Transverse colon (tissue), 4 donors: ENCODE data around the gene DDX46. TPM values are rescaled to one million over a fixed set of nuclear protein-coding genes. Genes with fewer than 3 reads are reported as not detected.
"Not testable (repeated sequence)": the region's sequence is repeated elsewhere in the genome, so short reads cannot be mapped to it uniquely, and the experiment has no call there.

ENCODE experiments used
- DNase-seq: peaks from one replicate; pipeline ENCODE4 v3.0.0-alpha.2; 2019
- H3K27ac ChIP-seq, 4 donors: fragments of 200-600 bp; sonication (generic); 2 replicates each; pipeline ENCODE4 v1.5.1; 2016 to 2018; ENCODE audit warnings: inconsistent platforms in 4 of 4
- H3K27me3 ChIP-seq: fragments of 200-600 bp; sonication (generic); 2 replicates; pipeline ENCODE4 v1.5.1; 2017; ENCODE audit warnings: inconsistent platforms
- H3K36me3 ChIP-seq, 4 donors: fragments of 200-600 bp; sonication (generic); 2 replicates each; pipeline ENCODE4 v1.5.1; 2017 to 2019; ENCODE audit warnings: inconsistent platforms in 4 of 4
- H3K4me1 ChIP-seq, 4 donors: fragments of 200-600 bp; sonication (generic); 2 replicates each; pipeline ENCODE4 v1.5.1; 2017 to 2020; ENCODE audit warnings: inconsistent platforms in 4 of 4
- H3K4me3 ChIP-seq, 4 donors: fragments of 200-600 bp; sonication (generic); 1 replicate in 1 of 4; 2 replicates in 3 of 4; pipeline versions ENCODE4 v1.5.1 to v1.6.1; 2017 to 2019; ENCODE audit warnings: inconsistent platforms in 4 of 4
- H3K9me3 ChIP-seq, 2 donors: fragments of 200-600 bp; sonication (generic); 2 replicates each; pipeline ENCODE4 v1.5.1; 2017 to 2019; ENCODE audit warnings: inconsistent platforms in 2 of 2
- EP300 ChIP-seq: sonication (generic); formaldehyde crosslinking; IDR thresholded peaks from one replicate; pipeline ENCODE4 v1.6.1; 2017; ENCODE audit warnings: antibody characterized with exemption, low read depth
- POLR2A ChIP-seq: fragments of 450-650 bp; IDR thresholded peaks from one replicate; pipeline ENCODE4 v1.6.1; 2016; ENCODE audit warnings: antibody characterized with exemption, mild to moderate bottlenecking, moderate library complexity
- POLR2AphosphoS5 ChIP-seq, 3 donors: sonication (generic); formaldehyde crosslinking; IDR thresholded peaks; one replicate each; pipeline ENCODE4 v1.6.1; 2016; ENCODE audit warnings: antibody characterized with exemption in 3 of 3
- WGBS, 2 donors: methylation state at CpG; one replicate each; pipeline ENCODE4 v1.1.5; 2018; ENCODE audit warnings: low coverage in 1 of 2; 5-methylcytosine and 5-hydroxymethylcytosine counted together
- in situ Hi-C, 4 donors: fragments of 200-750 bp; cut with MboI; loops; one replicate each; pipeline versions ENCODE4 v1.15.0 to v1.15.1; 2017; ENCODE audit warnings: low sequenced_read_pairs in 3 of 4, low pct_ligation_motif_present in 1 of 4, low pct_unique_long_range_greater_than_20kb in 1 of 4
- intact Hi-C: fragments of 100-400 bp; cut with DNase I; formaldehyde crosslinking; loops from one replicate; pipeline ENCODE4 v1.15.1; 2023; ENCODE audit warnings: low total_unique reads
- total RNA-seq, 4 donors: library from RNA; depleted of rRNA; stranded (reverse); fragments of >200 nt; gene quantifications; one replicate each; pipeline ENCODE4 v1.1.0, GENCODE V29; 2016
- TF ChIP-seq, protein P1 (sequence below), 5 experiments: fragments of 200-600 bp in 3 of 5; fragments of 450-650 bp in 2 of 5; sonication (generic) in 3 of 5; IDR thresholded peaks; 1 replicate in 2 of 5; 2 replicates in 3 of 5; pipeline ENCODE4 v1.5.1; 2016 to 2017; ENCODE audit warnings: antibody characterized with exemption in 5 of 5, inconsistent platforms in 3 of 5, mild to moderate bottlenecking in 2 of 5, moderate library complexity in 1 of 5

DDX46 gene
- total RNA-seq, 4 donors from 2014 or later: 28.5 to 73.3 (median 46.1) TPM

DNA sequence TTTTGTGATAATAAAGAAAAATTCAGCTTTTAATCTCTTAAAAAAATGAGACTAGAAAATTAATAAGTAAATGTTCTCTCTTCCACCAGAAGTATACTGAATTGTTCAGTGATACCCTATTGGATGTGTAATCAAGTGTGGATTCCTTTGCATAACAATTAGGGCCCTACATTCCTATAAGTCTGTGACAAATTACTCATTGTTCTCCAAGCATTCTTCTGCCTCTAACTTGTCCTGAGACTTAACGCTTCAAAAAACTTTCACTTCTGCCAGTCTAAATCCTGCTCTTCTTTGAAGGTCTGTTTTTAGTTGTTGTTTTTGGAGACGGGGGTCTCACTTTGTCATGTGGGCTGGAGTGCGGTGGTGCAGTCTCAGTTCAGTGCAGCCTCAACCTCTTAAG lies 9.2 kb upstream of the DDX46 start:
- Histone ChIP-seq H3K4me3 (no peak overlapping the region), H3K9me3 (no peaks in the 10 kb centered on the region), H3K36me3 (no peaks in the 10 kb centered on the region), H3K27ac (no peak overlapping the region), H3K27me3 (no peaks in the 10 kb centered on the region), H3K4me1 (no peaks in the 10 kb centered on the region)
- 90 to 95% methylated on average over 3 of the region's 3 CpGs for WGBS, 2 donors
- in situ Hi-C loops (loop anchor here in 2 of 4 donors (10.0 to 25.0 kb wide), 2 partner anchors 155 to 163 kb away; partner anchors contain the start of gene PCBD2 (in 2 of the 2)), intact Hi-C loops (no loop called here)
- no peak for DNase-seq
- TF ChIP-seq POLR2AphosphoS5 (IDR thresholded peaks at IDR 0.05) (no peak), POLR2A (no peak), EP300 (no peak)
- TF ChIP-seq, protein P1, sequence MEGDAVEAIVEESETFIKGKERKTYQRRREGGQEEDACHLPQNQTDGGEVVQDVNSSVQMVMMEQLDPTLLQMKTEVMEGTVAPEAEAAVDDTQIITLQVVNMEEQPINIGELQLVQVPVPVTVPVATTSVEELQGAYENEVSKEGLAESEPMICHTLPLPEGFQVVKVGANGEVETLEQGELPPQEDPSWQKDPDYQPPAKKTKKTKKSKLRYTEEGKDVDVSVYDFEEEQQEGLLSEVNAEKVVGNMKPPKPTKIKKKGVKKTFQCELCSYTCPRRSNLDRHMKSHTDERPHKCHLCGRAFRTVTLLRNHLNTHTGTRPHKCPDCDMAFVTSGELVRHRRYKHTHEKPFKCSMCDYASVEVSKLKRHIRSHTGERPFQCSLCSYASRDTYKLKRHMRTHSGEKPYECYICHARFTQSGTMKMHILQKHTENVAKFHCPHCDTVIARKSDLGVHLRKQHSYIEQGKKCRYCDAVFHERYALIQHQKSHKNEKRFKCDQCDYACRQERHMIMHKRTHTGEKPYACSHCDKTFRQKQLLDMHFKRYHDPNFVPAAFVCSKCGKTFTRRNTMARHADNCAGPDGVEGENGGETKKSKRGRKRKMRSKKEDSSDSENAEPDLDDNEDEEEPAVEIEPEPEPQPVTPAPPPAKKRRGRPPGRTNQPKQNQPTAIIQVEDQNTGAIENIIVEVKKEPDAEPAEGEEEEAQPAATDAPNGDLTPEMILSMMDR (IDR thresholded peaks at IDR 0.05): no peak

- no peaks in the 10 kb centered on the region for H3K36me3 ChIP-seq
- peaks cover 4 to 23% (median 15%) of the 10 kb centered on the region in 4 donors for H3K4me1 ChIP-seq
- peak overlapping the region in 3 of 4 donors; percentile 60 to 96 (median 68) for H3K4me3 ChIP-seq
- H3K27me3 ChIP-seq: no peaks in the 10 kb centered on the region
- TF ChIP-seq EP300: no peak
- TF ChIP-seq POLR2AphosphoS5 (IDR thresholded peaks at IDR 0.05): no peak
- TF ChIP-seq POLR2A: no peak
- TF ChIP-seq, protein P1 (IDR thresholded peaks at IDR 0.05): no peak
- H3K27ac ChIP-seq: peak overlapping the region; percentile 72 to 85 (median 83)
- no peak for DNase-seq
- H3K9me3 ChIP-seq: no peaks in the 10 kb centered on the region
- WGBS, 2 donors: 24 to 31% methylated on average over 2 to 9 of the region's 9 CpGs
- in situ Hi-C loops (no loop called here), intact Hi-C loops (no loop called here)
Observed at GRCh38 chr5:134758176-134758503, 439 bp upstream of the DDX46 start.

DNA sequence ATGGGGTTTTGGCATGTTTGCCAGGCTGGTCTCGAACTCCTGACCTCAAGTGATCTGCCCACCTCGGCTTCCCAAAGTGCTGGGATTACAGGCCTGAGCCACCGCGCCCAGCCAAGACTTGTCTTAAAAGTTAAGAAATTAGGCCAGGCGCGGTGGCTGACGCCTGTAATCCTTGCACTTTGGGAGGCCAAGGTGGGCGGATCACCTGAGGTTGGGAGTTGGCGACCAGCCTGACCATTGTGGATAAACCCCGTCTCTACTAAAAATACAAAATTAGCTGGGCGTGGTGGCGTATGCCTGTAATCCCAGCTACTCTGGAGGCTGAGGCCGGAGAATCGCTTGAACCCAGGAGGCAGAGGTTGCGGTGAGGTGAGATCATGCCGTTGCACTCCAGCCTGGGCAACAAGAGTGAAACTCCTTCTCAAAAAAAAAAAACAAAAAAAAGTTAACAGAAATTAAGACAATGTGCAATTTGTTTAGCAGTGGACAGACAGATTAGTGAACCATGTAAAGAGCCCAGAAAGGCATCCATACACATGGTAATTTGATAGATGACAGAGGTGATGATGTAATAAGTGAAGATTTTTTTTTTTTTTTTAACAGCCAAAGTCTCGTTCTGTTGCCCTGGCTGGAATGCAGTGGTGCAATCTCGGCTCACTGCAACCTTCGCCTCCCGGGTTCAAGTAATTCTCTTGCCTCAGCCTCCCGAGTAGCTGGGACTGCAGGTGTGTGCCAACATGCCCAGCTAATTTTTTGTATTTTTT lies 9.1 kb downstream of the DDX46 start:
- H3K9me3 ChIP-seq, DNase-seq, in situ Hi-C loops, H3K4me1 ChIP-seq, intact Hi-C loops, H3K27ac ChIP-seq, H3K4me3 ChIP-seq, H3K27me3 ChIP-seq: not testable (repeated sequence)
- 87 to 95% methylated on average over 5 to 21 of the region's 21 CpGs for WGBS, 2 donors
- peaks cover 0 to 76% (median 38%) of the 10 kb centered on the region in 4 donors for H3K36me3 ChIP-seq

DNA sequence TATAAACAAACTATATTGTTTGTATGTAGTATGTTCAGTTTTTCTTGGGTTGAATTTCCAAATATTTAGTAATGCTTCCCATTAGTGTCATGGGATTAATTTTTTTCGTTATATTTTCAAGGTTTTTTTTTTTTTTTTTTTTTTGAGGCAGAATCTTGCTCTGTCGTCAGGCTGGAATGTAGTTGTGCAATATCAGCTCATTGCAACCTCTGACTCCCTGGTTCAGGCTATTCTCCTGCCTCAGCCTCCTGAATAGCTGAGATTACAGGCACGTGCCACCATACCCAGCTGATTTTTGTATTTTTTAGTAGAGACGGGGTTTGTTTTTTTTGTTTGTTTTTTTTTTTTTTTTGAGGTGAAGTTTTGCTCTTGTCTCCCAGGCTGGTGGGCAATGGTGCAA lies 10.6 kb downstream of the DDX46 start:
- Histone ChIP-seq H3K27ac (no peak overlapping the region), H3K27me3 (no peaks in the 10 kb centered on the region), H3K9me3 (no peaks in the 10 kb centered on the region), H3K4me1 (no peaks in the 10 kb centered on the region), H3K4me3 (no peak overlapping the region), H3K36me3 (peaks cover 0 to 83% (median 41%) of the 10 kb centered on the region in 4 donors)
- TF ChIP-seq POLR2AphosphoS5 (IDR thresholded peaks at IDR 0.05): no peak
- TF ChIP-seq, protein P1 (IDR thresholded peaks at IDR 0.05): no peak
- no peak for TF ChIP-seq POLR2A
- no peak for TF ChIP-seq EP300
- intact Hi-C loops: no loop called here
- 78 to 81% methylated on average over 1 to 4 of the region's 4 CpGs for WGBS, 2 donors
- no peak for DNase-seq
- in situ Hi-C loops: no loop called here
